ENCODE results near the gene MECR.
A peak's percentile ranks its signal among the peaks of the same experiment; 100 is the strongest.

Gene MECR

GRCh38 chr1:29197993-29198392, 32.7 kb downstream of the MECR start:
- Histone ChIP-seq H3K36me3 (peaks cover 23 to 88% (median 57%) of the 10 kb centered on the region in 3 donors), H3K4me3 (no peak overlapping the region), H3K4me1 (peaks cover 0 to 11% (median 7%) of the 10 kb centered on the region in 4 donors), H3K27me3 (no peaks in the 10 kb centered on the region), H3K27ac (no peak overlapping the region), H3K9me3 (no peaks in the 10 kb centered on the region)
- TF ChIP-seq CTCF (IDR thresholded peaks at IDR 0.05), result no peak
- no peak for DNase-seq
- intact Hi-C loops (cut with DNase I; ENCODE audit: low total_unique reads), result loop anchor here (2.0 kb wide), 1 partner anchor 315 kb away; no protein-coding TSS in a partner anchor

GRCh38 chr1:29197590-29197924, 33.2 kb downstream of the MECR start:
- no peak overlapping the region for H3K4me3 ChIP-seq
- no peak overlapping the region for H3K27ac ChIP-seq
- no peaks in the 10 kb centered on the region for H3K9me3 ChIP-seq
- H3K4me1 ChIP-seq, result peaks cover 0 to 9% (median 6%) of the 10 kb centered on the region in 4 donors
- TF ChIP-seq CTCF (IDR thresholded peaks at IDR 0.05), result no peak
- H3K36me3 ChIP-seq, result peaks cover 26 to 93% (median 57%) of the 10 kb centered on the region in 3 donors
- intact Hi-C loops (cut with DNase I; ENCODE audit: low total_unique reads), result no loop called here
- DNase-seq, result no peak
- no peaks in the 10 kb centered on the region for H3K27me3 ChIP-seq

GRCh38 chr1:29196863-29197589, 33.7 kb downstream of the MECR start:
- no peaks in the 10 kb centered on the region for H3K9me3 ChIP-seq
- DNase-seq, result no peak
- no peaks in the 10 kb centered on the region for H3K27me3 ChIP-seq
- H3K27ac ChIP-seq, result no peak overlapping the region
- no peak overlapping the region for H3K4me3 ChIP-seq
- TF ChIP-seq CTCF (IDR thresholded peaks at IDR 0.05), result no peak
- intact Hi-C loops (cut with DNase I; ENCODE audit: low total_unique reads), result no loop called here
- H3K36me3 ChIP-seq, result peaks cover 26 to 97% (median 57%) of the 10 kb centered on the region in 3 donors
- peaks cover 0 to 4% (median 1%) of the 10 kb centered on the region in 4 donors for H3K4me1 ChIP-seq

GRCh38 chr1:29195881-29196291, 34.8 kb downstream of the MECR start:
- no peak overlapping the region for H3K27ac ChIP-seq
- no peaks in the 10 kb centered on the region for H3K9me3 ChIP-seq
- H3K36me3 ChIP-seq, result peaks cover 23 to 85% (median 53%) of the 10 kb centered on the region in 3 donors
- DNase-seq, result peak in 1 of 2 donors; percentile 51
- H3K4me1 ChIP-seq, result no peaks in the 10 kb centered on the region
- TF ChIP-seq CTCF (IDR thresholded peaks at IDR 0.05), result no peak
- no peak overlapping the region for H3K4me3 ChIP-seq
- H3K27me3 ChIP-seq, result no peaks in the 10 kb centered on the region
- intact Hi-C loops (cut with DNase I; ENCODE audit: low total_unique reads), result no loop called here

- Histone ChIP-seq H3K27ac (no peak overlapping the region), H3K9me3 (no peaks in the 10 kb centered on the region), H3K4me1 (no peaks in the 10 kb centered on the region), H3K4me3 (no peak overlapping the region), H3K36me3 (peaks cover 15 to 66% (median 34%) of the 10 kb centered on the region in 3 donors), H3K27me3 (no peaks in the 10 kb centered on the region)
- TF ChIP-seq CTCF (IDR thresholded peaks at IDR 0.05), result no peak
- intact Hi-C loops (cut with DNase I; ENCODE audit: low total_unique reads), result no loop called here
- peak in 1 of 2 donors; percentile 31 for DNase-seq
These were observed 36.8 kb downstream of the MECR start for GRCh38 chr1:29193879-29194455.

Data from tibial artery (tissue), 4 donors.